SU-DHL-6 (cell line): ENCODE results near the gene GPC3.

ENCODE experiments used
- EZH2phosphoT487 ChIP-seq: fragments of 200-600 bp; sonication (generic), shearing (Covaris generic); conservative IDR thresholded peaks from 2 replicates; pipeline ENCODE4 v1.6.1; 2018; ENCODE audit warnings: mild to moderate bottlenecking, antibody characterized with exemption, low read length, moderate library complexity, mixed read lengths
- TF ChIP-seq, protein P1 (sequence below): fragments of 200-600 bp; sonication (generic); IDR thresholded peaks from one replicate; pipeline ENCODE4 v1.5.1; 2017; ENCODE audit warnings: antibody characterized with exemption, mild to moderate bottlenecking, low read length, moderate library complexity; ENCODE audit not compliant: insufficient read depth, poor library complexity, severe bottlenecking

DNA sequence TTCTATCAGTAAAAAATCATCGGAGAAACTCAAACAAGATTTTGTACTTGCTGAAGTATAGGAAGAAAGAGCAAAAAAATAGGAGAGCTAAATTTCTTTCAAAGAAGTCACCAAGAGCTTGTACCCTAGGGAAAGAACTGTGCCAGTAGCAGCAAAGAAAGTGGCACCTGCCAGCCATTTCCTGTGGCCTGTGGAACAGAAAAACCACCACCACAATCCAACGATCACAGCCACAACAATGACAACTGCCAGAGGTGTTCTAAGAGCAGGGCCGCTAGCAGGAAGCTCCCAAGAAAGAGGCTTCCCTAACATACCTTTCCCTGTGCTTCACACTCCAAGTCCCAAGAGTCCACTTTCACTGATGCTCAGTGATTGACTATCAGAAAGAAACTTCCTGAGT lies 304.0 kb downstream of the GPC3 start:
- TF ChIP-seq, protein P1, sequence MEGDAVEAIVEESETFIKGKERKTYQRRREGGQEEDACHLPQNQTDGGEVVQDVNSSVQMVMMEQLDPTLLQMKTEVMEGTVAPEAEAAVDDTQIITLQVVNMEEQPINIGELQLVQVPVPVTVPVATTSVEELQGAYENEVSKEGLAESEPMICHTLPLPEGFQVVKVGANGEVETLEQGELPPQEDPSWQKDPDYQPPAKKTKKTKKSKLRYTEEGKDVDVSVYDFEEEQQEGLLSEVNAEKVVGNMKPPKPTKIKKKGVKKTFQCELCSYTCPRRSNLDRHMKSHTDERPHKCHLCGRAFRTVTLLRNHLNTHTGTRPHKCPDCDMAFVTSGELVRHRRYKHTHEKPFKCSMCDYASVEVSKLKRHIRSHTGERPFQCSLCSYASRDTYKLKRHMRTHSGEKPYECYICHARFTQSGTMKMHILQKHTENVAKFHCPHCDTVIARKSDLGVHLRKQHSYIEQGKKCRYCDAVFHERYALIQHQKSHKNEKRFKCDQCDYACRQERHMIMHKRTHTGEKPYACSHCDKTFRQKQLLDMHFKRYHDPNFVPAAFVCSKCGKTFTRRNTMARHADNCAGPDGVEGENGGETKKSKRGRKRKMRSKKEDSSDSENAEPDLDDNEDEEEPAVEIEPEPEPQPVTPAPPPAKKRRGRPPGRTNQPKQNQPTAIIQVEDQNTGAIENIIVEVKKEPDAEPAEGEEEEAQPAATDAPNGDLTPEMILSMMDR = no peak
- TF ChIP-seq EZH2phosphoT487 = no peak
